CD4-positive, alpha-beta T cell (primary cell): ENCODE measurements around the gene H6PD. TPM values are rescaled to one million over a fixed set of nuclear protein-coding genes. Genes with fewer than 3 reads are reported as not detected.

ENCODE experiments used
- ATAC-seq: fragments of 200-7000 bp; cut with Tn5 transposase; one replicate; pipeline ENCODE4 v1.10.0; 2022; ENCODE audit warnings: mild to moderate bottlenecking; ENCODE audit not compliant: poor library complexity
- CTCF ChIA-PET: fragments of 350-600 bp; sonication (Branson Sonifier 250); formaldehyde crosslinking; loops from one replicate; lab custom pipeline; 2021; ENCODE audit warnings: antibody characterized with exemption, inconsistent platforms; lab: Charles Lee
- POLR2A ChIA-PET: fragments of 350-600 bp; sonication (Branson Sonifier 250); formaldehyde crosslinking; loops from one replicate; lab custom pipeline; 2021; ENCODE audit warnings: antibody characterized with exemption, inconsistent platforms; lab: Charles Lee
- DNase-seq, 14 experiments: peaks; one replicate each; pipeline ENCODE4 v3.0.0-alpha.2; 2013 to 2020; ENCODE audit warnings: mixed read lengths in 2 of 14
- H3K27ac ChIP-seq, 2 donors: one replicate each; pipeline versions ENCODE4 v1.5.1 to v1.7.0; 2013; ENCODE audit warnings: low read length in 2 of 2, low read depth in 1 of 2, mild to moderate bottlenecking in 1 of 2
- H3K27me3 ChIP-seq, 2 experiments: 1 replicate in 1 of 2; 2 replicates in 1 of 2; pipeline versions ENCODE4 v1.6.1 to v1.7.0; 2013; ENCODE audit warnings: low read length in 2 of 2, control low read depth in 1 of 2, mild to moderate bottlenecking in 1 of 2, moderate library complexity in 1 of 2; ENCODE audit not compliant: insufficient read depth in 2 of 2, control insufficient read depth in 1 of 2
- H3K36me3 ChIP-seq: one replicate; pipeline ENCODE4 v1.6.1; 2013; ENCODE audit warnings: low read length, control low read depth; ENCODE audit not compliant: insufficient read depth
- H3K4me1 ChIP-seq: one replicate; pipeline ENCODE4 v1.6.1; 2013; ENCODE audit warnings: low read length, control low read depth; ENCODE audit not compliant: insufficient read depth
- H3K4me3 ChIP-seq: one replicate; pipeline ENCODE4 v1.5.1; 2013; ENCODE audit warnings: mild to moderate bottlenecking, low read length, moderate library complexity
- H3K9me3 ChIP-seq, 2 experiments: 1 replicate in 1 of 2; 2 replicates in 1 of 2; pipeline versions ENCODE4 v1.6.1 to v1.7.0; 2013; ENCODE audit warnings: low read length in 2 of 2, mild to moderate bottlenecking in 2 of 2, control low read depth in 1 of 2, moderate library complexity in 1 of 2; ENCODE audit not compliant: control insufficient read depth in 1 of 2, insufficient read depth in 1 of 2
- H3K27ac Mint-ChIP-seq: one replicate; pipeline ENCODE4 v1.8.0; 2020; ENCODE audit warnings: mixed read lengths
- H3K27me3 Mint-ChIP-seq: one replicate; pipeline ENCODE4 v1.8.0; 2021; ENCODE audit warnings: mixed read lengths
- H3K36me3 Mint-ChIP-seq: one replicate; pipeline ENCODE4 v1.8.0; 2021; ENCODE audit warnings: low read depth, mixed read lengths
- H3K4me1 Mint-ChIP-seq: one replicate; pipeline ENCODE4 v1.8.0; 2021; ENCODE audit warnings: low read depth, mixed read lengths
- H3K4me3 Mint-ChIP-seq: one replicate; pipeline ENCODE4 v1.8.0; 2020; ENCODE audit warnings: mild to moderate bottlenecking, mixed read lengths
- H3K9me3 Mint-ChIP-seq: one replicate; pipeline ENCODE4 v1.8.0; 2020; ENCODE audit warnings: mixed read lengths
- CTCF ChIP-seq: fragments of 200-600 bp; IDR thresholded peaks from one replicate; pipeline ENCODE4 v1.8.0; 2022; ENCODE audit warnings: antibody characterized with exemption, mild to moderate bottlenecking
- intact Hi-C, 2 experiments: fragments of 100-400 bp; cut with DNase I in 1 of 2; cut with micrococcal nuclease in 1 of 2; formaldehyde crosslinking; loops; one replicate each; pipeline versions ENCODE4 v1.15.1 to v1.9.0; 2023 to 2025; cut with DNase I, micrococcal nuclease
- total RNA-seq, 174 experiments: library from RNA in 2 of 174; stranded (reverse) in 2 of 174; gene quantifications; one replicate each; pipeline ENCODE4 v1.2.3 and lab custom pipeline; 2021 to 2026

The H6PD gene
- total RNA-seq, 2 experiments from 2014 or later: 13.6 to 13.9 TPM

- POLR2A ChIA-PET: no interaction called here
- Mint-ChIP-seq H3K4me1 (peaks cover 14% of the 10 kb centered on the region), H3K4me3 (peak overlapping the region; percentile 44)
These were observed 2.8 kb upstream of the H6PD start for GRCh38 chr1:9231648-9232332.

GRCh38 chr1:9233241-9233941 is 1.2 kb upstream of the H6PD start:
- Histone ChIP-seq H3K4me3 (no peak overlapping the region), H3K27ac (no peak overlapping the region), H3K9me3 (no peaks in the 10 kb centered on the region), H3K4me1 (peaks cover 31% of the 10 kb centered on the region), H3K36me3 (no peaks in the 10 kb centered on the region), H3K27me3 (no peaks in the 10 kb centered on the region)
- intact Hi-C loops: loop anchor here in 1 of 2 experiments (5.0 to 10.0 kb wide), 5 partner anchors 194 to 1241 kb away; partner anchors contain the start of genes DFFA, PEX14, RERE and SLC25A33
- CTCF ChIA-PET: interaction anchor here (0.6 to 1.5 kb wide), 7 partner anchors 23 to 196 kb away, joined by 3 to 7 read pairs (median 3); partner anchors contain the start of gene GPR157
- no peak for ATAC-seq
- Mint-ChIP-seq H3K27ac (peak overlapping the region; percentile 87), H3K27me3 (no peaks in the 10 kb centered on the region), H3K4me1 (peaks cover 27% of the 10 kb centered on the region), H3K36me3 (peaks cover 4% of the 10 kb centered on the region), H3K9me3 (no peaks in the 10 kb centered on the region), H3K4me3 (peak overlapping the region; percentile 97)
- DNase-seq: peak in 2 of 14 experiments; percentile 41 to 49
- TF ChIP-seq CTCF: no peak
- POLR2A ChIA-PET: interaction anchor here (0.9 to 1.1 kb wide), 4 partner anchors 57 to 418 kb away, joined by 3 to 4 read pairs (median 4); partner anchors contain the start of gene PIK3CD

More at GRCh38 chr1:9231648-9232332, 2.8 kb upstream of the H6PD start:
- Mint-ChIP-seq H3K36me3 (peaks cover 3% of the 10 kb centered on the region), H3K27me3 (no peaks in the 10 kb centered on the region), H3K27ac (no peak overlapping the region), H3K9me3 (no peaks in the 10 kb centered on the region)
- intact Hi-C loops: loop anchor here in 1 of 2 experiments (5.0 to 10.0 kb wide), 5 partner anchors 196 to 1243 kb away; partner anchors contain the start of genes DFFA, PEX14, RERE and SLC25A33
- Histone ChIP-seq H3K27me3 (no peaks in the 10 kb centered on the region), H3K36me3 (no peaks in the 10 kb centered on the region), H3K4me3 (no peak overlapping the region), H3K9me3 (no peaks in the 10 kb centered on the region), H3K4me1 (peaks cover 27% of the 10 kb centered on the region), H3K27ac (no peak overlapping the region)
- ATAC-seq (no peak), DNase-seq (no peak)
- no peak for TF ChIP-seq CTCF
- CTCF ChIA-PET: interaction anchor here (0.7 kb wide), 1 partner anchor 259 kb away, joined by 4 read pairs; no protein-coding TSS in a partner anchor

GRCh38 chr1:9233942-9234222 is 692 bp upstream of the H6PD start:
- Histone ChIP-seq H3K36me3 (no peaks in the 10 kb centered on the region), H3K4me3 (peak overlapping the region; percentile 68), H3K9me3 (no peaks in the 10 kb centered on the region), H3K27ac (peak overlapping the region; percentile 59 to 63), H3K4me1 (peaks cover 36% of the 10 kb centered on the region), H3K27me3 (no peaks in the 10 kb centered on the region)
- TF ChIP-seq CTCF: no peak
- peak overlapping the region; percentile 97 for H3K4me3 Mint-ChIP-seq
- no peaks in the 10 kb centered on the region for H3K27me3 Mint-ChIP-seq
- peak overlapping the region; percentile 87 for H3K27ac Mint-ChIP-seq
- intact Hi-C loops: loop anchor here in 1 of 2 experiments (2.0 to 10.0 kb wide), 7 partner anchors 105 to 1241 kb away; partner anchors contain the start of genes DFFA, GPR157, PEX14 and RERE
- no peak for ATAC-seq
- H3K9me3 Mint-ChIP-seq: no peaks in the 10 kb centered on the region
- POLR2A ChIA-PET: interaction anchor here (0.9 to 1.1 kb wide), 9 partner anchors 57 to 677 kb away, joined by 3 to 4 read pairs (median 4); partner anchors contain the start of gene PIK3CD
- H3K4me1 Mint-ChIP-seq: peaks cover 32% of the 10 kb centered on the region
- H3K36me3 Mint-ChIP-seq: peaks cover 4% of the 10 kb centered on the region
- CTCF ChIA-PET: interaction anchor here (0.6 to 1.5 kb wide), 10 partner anchors 11 to 355 kb away, joined by 3 to 7 read pairs (median 3); partner anchors contain the start of gene GPR157
- DNase-seq: no peak
